Transverse colon (tissue), 4 donors: ENCODE data around the gene DDX46.

Experiments
- EP300 ChIP-seq: sonication (generic); formaldehyde crosslinking; IDR thresholded peaks from one replicate; pipeline ENCODE4 v1.6.1; 2017; ENCODE audit warnings: antibody characterized with exemption, low read depth
- POLR2A ChIP-seq: fragments of 450-650 bp; IDR thresholded peaks from one replicate; pipeline ENCODE4 v1.6.1; 2016; ENCODE audit warnings: antibody characterized with exemption, mild to moderate bottlenecking, moderate library complexity
- POLR2AphosphoS5 ChIP-seq, 3 donors: sonication (generic); formaldehyde crosslinking; IDR thresholded peaks; one replicate each; pipeline ENCODE4 v1.6.1; 2016; ENCODE audit warnings: antibody characterized with exemption in 3 of 3
- TF ChIP-seq, protein P1 (sequence below), 5 experiments: fragments of 200-600 bp in 3 of 5; fragments of 450-650 bp in 2 of 5; sonication (generic) in 3 of 5; IDR thresholded peaks; 1 replicate in 2 of 5; 2 replicates in 3 of 5; pipeline ENCODE4 v1.5.1; 2016 to 2017; ENCODE audit warnings: antibody characterized with exemption in 5 of 5, inconsistent platforms in 3 of 5, mild to moderate bottlenecking in 2 of 5, moderate library complexity in 1 of 5

DNA sequence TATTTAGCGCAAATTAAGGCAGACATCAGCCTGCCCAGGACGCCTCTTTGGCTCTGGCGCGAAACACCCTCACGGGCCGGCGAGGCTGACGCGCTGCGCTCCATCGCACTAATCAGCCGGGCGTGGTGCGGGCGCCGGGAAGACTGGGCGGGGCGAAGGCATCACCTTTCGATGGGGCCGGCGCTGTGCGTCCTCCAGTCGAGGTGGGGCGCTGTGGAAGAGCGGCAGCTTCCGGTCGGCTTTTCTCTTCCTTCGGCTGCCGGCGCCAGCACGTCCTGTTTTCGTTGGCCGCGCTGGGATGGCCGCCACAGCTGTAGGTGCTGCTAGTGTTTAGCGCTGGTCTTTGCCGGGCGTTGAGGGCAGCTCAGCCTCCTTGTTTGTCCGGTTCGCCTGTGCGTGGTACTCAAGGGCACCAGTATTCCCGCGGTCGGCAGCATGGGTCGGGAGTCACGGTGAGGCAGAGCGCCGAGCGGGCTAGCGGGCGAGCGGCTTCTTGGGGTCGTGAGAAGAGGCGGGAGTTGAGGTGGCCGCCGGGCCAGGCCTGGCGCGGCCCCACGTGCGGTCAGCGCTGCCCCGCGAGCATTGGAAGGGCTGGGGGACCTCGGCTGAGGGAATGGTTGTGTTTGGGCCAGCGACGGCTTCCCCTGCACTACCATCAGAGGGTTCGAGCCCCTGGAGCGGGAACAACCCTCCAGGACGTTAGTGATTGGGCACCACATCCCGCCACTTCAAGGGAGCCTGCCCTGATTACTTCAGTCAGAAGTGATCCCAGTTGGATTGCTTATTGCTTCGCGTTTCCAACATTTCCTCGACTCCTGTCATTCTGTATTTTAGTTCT lies at the start of gene DDX46:
- TF ChIP-seq, protein P1, sequence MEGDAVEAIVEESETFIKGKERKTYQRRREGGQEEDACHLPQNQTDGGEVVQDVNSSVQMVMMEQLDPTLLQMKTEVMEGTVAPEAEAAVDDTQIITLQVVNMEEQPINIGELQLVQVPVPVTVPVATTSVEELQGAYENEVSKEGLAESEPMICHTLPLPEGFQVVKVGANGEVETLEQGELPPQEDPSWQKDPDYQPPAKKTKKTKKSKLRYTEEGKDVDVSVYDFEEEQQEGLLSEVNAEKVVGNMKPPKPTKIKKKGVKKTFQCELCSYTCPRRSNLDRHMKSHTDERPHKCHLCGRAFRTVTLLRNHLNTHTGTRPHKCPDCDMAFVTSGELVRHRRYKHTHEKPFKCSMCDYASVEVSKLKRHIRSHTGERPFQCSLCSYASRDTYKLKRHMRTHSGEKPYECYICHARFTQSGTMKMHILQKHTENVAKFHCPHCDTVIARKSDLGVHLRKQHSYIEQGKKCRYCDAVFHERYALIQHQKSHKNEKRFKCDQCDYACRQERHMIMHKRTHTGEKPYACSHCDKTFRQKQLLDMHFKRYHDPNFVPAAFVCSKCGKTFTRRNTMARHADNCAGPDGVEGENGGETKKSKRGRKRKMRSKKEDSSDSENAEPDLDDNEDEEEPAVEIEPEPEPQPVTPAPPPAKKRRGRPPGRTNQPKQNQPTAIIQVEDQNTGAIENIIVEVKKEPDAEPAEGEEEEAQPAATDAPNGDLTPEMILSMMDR (IDR thresholded peaks at IDR 0.05), result peak; percentile 56 to 76 (median 59)
- TF ChIP-seq POLR2A (peak; percentile 76), EP300 (no peak), POLR2AphosphoS5 (IDR thresholded peaks at IDR 0.05) (peak; percentile 76 to 85 (median 85))
